Peyer's patch (tissue), 4 donors: ENCODE results near the gene MYMX.

Source experiments
- POLR2A ChIP-seq, 2 donors: fragments of 450-650 bp; IDR thresholded peaks; one replicate each; pipeline ENCODE4 v1.5.1; 2017; ENCODE audit warnings: antibody characterized with exemption in 2 of 2, mild to moderate bottlenecking in 2 of 2, moderate library complexity in 2 of 2
- TF ChIP-seq, protein P1 (sequence below), 6 experiments: fragments of 450-650 bp in 4 of 6; fragments of 200-600 bp in 2 of 6; sonication (generic) in 1 of 6; IDR thresholded peaks; one replicate each; pipeline ENCODE4 v1.5.1; 2017 to 2019; ENCODE audit warnings: antibody characterized with exemption in 6 of 6, mild to moderate bottlenecking in 3 of 6, moderate library complexity in 1 of 6

DNA sequence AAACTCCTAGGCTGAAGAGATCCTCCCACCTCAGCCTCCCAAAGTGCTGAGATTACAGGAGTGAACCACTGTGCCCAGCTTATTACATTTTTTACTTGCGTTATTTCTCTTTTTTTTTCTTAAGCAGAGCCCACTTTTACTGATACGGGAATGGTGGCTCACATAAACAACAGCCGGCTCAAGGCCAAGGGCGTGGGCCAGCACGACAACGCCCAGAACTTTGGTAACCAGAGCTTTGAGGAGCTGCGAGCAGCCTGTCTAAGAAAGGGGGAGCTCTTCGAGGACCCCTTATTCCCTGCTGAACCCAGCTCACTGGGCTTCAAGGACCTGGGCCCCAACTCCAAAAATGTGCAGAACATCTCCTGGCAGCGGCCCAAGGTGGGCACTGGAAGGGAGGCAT, 47.6 kb upstream of the MYMX start:
- TF ChIP-seq, protein P1, sequence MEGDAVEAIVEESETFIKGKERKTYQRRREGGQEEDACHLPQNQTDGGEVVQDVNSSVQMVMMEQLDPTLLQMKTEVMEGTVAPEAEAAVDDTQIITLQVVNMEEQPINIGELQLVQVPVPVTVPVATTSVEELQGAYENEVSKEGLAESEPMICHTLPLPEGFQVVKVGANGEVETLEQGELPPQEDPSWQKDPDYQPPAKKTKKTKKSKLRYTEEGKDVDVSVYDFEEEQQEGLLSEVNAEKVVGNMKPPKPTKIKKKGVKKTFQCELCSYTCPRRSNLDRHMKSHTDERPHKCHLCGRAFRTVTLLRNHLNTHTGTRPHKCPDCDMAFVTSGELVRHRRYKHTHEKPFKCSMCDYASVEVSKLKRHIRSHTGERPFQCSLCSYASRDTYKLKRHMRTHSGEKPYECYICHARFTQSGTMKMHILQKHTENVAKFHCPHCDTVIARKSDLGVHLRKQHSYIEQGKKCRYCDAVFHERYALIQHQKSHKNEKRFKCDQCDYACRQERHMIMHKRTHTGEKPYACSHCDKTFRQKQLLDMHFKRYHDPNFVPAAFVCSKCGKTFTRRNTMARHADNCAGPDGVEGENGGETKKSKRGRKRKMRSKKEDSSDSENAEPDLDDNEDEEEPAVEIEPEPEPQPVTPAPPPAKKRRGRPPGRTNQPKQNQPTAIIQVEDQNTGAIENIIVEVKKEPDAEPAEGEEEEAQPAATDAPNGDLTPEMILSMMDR (IDR thresholded peaks at IDR 0.05) = no peak
- no peak for TF ChIP-seq POLR2A (IDR thresholded peaks at IDR 0.05)
